GM18519 (cell line): ENCODE results near the gene LY6G6F.

Experiments used
- ATAC-seq: cut with Tn5 transposase; IDR thresholded peaks from one replicate; pipeline ENCODE4 v1.9.1; 2021; ENCODE audit warnings: mild to moderate bottlenecking, moderate library complexity; ENCODE audit not compliant: unreplicated experiment, low FRiP score

LY6G6F gene

DNA sequence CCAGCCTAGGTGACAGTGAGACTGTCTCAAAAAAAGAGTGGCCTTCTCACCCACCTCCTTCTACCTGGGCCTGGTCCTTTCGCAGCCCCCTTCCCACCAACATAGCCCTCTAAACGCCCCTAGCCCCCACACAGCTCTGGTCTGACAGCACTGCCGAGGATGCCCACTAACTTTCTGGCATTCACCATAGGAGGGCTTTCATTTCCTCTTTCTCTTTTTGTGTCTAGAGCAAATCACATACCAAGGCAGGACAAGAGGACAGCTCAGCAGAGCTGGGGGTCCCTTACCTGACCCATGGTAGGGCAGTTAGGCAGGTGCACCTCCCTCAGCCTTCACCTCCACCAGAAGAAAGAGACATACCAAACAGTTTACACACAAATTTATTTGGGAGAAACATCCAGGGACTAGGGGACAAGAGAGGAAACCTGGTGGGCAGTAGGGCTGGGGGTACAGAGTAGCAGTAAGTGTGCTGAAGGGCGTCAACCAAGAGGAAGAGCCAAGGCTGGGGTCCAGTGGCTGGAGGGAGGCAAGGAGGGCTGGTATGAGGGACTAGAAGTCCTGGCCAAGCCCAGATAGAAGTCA is 30.3 kb upstream of the LY6G6F start:
- ATAC-seq, result no peak

DNA sequence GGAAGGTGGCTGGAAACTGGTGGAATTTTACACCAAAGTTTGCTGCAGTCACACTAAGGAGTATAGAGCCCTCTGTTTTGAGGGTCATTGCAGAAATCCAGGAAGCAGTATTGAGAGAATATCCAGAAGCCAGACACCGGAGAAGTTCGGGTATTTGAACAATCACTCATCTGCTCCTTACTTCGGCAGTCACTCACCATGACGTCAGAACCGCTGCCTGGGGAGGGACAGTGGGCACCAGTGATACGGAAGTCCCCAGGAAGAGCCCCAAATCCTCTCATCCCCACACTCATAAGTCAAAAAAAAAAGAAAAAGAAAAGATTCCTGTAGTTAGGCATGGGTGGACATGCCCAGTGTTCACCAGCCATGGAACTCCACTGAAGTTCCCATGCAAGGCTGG is 29.8 kb upstream of the LY6G6F start:
- no peak for ATAC-seq

DNA sequence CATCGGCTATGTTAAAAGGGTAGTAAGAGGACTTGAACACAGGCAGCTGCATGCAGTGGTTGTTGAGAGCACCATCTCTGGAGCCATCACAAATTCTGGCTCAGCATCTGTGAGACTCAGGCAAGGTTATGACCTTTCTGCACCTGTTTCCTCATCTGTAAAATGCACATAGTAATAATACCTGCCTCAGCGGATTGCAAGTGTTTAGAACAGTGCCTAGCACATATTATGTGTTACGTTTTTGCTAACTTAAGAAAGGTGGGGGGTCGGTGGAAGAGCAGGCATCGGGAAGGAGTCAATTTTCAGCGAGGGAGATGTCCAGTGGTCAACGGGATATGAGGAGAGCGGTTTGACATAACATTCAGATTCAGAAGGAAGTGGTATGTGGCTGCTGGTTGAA is 28.7 kb upstream of the LY6G6F start:
- no peak for ATAC-seq

DNA sequence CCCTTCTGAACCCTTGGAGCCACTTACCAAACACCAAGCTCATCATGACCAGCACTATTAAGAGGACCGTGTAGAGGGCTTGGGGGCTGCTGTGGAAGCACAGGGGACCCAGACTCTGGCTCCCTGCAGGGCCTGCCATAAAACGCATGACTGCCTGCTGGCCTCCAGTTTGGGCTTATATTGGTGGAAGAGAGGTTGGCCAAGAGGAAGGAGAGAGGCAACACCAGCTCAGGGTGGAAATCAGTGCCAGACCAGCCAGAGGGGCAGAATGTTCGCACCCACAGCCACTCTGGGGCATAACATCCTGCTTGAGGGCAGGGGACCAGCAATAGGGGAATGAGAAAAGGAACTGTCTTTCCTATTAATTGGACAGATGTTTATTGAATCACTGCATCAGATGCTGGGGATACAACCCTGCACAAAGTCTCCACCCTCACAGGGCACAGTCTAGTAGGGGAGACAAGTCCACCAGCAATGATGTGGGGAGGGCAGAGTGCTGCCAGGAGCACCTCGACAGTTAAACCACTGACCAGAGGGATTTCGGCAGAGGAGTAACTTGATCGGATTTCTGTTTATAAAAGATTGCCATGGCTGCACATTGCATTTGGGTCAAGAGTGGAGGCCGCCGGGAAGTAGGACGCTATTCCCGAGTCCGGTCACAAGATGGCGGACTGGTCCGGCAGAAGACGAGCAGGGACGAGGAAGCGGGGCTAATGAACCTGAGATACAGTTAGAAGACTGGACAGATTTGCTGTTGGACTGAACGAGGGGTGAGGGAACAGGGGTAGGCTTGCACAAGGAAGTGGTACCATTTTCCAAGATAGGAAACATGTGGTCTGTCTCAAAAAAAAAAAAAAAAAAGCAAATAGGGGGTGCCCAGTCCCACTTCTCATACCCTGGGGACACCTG is 26.2 kb upstream of the LY6G6F start, which contains the start of gene LY6G5C:
LY6G5C (minus strand) TSS at position 842 of the 909 bp plus-strand sequence; CDS start at position 148, 694 bp downstream.
- no peak for ATAC-seq

DNA sequence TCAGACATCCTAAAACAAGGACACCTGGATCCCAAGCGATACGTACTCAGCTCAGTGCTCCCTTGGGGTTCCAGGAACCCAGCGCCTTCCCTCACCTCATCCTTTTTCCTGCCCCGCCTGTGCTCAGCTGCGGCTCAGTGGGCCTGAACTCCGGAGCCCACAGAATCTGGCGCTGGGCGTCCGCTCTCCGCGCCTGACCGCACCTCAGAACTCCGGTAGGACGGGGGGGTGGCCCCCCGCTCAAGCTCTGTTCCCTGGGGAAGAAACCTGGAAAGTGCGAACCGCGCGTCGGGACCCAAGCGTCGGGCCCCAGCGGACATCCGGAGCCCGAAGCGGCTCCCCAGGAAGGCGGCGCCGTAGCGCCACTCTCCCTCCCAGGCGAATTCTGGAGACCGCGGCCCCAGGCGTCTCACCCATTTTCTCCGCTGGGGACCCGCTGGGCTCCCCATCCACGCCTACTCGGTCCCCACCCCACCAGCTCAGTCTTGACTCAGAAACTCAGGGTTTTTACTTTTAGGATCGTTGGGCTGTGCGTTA is 25.5 kb upstream of the LY6G6F start:
- no peak for ATAC-seq

DNA sequence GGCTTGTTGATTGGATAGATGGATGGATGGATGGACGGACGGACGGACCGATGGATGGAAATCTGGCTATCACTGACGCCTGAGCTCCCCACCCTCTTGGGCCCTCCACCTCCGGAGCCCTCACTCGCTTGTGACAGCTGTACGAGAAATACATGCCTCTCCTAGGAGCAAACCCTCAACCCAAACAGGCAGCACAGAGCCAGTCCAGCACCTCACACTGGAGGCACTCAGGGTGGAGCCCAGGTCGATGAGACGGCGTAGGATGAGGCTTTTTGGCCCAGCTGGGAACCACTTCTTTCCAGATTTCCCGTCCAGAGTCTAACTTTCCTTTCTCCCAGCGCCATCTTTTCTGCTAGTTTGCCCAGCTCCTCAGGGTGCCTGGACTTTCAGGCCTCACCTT is 23.1 kb upstream of the LY6G6F start:
- ATAC-seq, result no peak

DNA sequence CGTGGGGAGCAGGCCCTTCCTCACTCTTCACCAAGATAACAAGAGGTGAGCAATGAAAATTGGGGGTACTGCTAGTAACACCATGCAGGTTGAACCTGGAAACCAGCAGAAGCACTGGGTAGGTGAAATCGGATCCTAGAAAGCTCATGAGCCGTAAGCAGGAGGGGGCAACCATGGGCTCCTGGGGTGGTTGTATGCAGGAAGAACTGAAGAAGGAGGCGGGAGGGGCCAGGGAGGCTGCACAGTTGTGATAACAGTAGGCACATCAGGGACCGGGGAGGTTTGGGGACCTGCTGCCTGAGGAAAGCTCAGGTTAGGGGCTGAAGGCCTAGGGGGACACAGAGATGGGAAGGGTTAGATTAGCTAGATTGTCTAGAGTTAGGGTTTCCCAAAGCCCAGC is 20.2 kb upstream of the LY6G6F start:
- no peak for ATAC-seq

DNA sequence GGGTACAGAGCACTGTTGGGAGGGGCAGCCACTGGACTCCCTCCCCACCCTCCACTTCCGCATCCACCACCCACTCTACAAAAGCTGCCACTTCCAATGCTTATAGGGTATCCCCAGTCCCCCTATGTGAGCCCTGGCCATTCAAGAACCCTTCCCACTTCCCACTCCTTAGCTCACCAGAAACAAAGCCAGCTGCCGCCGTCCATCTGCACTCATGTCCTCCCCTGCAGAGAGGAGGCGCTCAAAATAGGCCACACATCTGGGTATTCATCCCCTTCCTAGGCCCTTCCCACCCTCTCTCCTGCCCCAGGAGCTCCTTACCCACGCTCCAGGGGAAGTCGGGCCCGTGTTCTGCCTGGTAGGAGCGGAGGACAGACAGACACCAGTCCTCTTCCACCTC is 19.3 kb upstream of the LY6G6F start:
- ATAC-seq, result no peak

DNA sequence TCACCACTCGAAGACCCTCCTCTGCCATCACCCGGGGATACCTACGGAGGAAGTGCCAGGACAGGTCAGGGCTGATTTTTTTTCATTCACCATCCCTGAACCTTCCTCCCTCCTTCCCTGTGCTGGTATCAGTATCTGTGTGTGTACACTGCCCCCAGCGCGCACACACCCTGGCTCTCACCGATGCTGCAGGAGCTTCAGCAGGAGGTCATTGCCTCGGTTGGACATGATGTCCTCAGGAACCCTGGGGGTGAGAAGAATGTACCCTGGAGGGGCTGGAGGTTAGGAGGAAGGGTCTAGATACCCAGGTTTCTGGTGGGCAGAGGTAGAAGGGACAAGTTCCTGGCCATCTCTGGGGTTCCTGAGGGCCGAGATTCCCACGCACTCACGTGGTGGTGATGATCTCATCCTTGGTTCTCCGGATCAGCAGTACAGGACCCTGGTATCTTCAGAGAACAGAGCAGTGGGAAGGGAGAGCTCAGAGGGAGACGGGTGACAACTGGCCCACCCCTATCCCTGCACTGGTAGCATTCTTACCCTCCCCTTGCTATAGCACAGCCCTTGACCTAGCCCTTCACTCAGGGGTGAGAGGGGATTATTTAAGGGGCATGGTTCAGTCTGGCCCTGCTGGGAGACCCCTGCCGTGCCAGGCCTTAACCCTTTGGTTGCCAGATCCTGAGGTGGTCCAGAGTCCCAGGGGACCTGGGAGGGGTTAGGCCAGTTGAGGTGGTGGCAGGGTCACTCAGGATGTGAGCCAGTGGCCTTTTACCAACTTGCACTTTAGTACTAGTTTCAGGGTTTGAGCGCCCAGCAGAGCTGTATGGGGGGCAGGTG is 18.6 kb upstream of the LY6G6F start:
- ATAC-seq, result no peak

DNA sequence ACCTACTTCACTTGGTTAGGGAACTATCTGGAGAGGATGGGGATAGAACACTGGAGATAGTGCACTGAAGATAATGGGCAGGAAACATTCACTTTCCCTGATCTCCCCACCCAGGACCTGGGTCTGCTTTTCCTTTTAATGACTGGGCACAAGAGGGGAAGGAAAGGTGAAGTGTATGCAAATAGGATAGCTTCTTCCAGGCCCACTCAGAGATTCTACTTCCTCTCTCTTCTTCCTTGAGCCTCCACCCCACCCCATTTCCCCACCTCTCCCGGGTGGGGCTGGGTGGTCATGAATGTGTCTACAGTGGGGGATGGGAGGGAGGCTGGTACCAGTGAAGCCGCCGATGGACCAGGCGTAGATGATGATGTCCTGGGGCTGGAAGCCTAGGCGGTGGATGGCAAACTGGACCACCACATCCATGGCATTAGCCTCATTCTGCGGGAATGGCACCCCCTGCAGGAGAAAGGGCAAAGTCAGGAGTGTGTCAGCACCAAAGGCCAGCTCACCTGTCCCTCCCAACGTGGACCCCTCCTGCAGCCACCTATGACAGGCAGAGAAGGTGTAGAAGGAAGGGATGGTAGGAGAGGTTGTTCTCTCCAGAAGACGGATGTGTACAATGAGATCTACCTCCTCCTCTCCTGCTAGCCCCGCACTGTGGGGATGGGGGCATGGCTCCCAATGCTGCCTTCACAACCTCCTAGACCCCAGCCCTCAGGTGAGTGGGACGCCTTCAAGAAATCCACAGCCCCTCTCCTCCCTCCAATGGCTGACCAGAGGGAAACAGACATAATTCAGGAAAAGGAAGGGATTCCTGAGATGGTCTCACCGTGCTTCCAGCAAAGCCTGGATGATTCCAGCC is 17.2 kb upstream of the LY6G6F start:
- ATAC-seq, result no peak

DNA sequence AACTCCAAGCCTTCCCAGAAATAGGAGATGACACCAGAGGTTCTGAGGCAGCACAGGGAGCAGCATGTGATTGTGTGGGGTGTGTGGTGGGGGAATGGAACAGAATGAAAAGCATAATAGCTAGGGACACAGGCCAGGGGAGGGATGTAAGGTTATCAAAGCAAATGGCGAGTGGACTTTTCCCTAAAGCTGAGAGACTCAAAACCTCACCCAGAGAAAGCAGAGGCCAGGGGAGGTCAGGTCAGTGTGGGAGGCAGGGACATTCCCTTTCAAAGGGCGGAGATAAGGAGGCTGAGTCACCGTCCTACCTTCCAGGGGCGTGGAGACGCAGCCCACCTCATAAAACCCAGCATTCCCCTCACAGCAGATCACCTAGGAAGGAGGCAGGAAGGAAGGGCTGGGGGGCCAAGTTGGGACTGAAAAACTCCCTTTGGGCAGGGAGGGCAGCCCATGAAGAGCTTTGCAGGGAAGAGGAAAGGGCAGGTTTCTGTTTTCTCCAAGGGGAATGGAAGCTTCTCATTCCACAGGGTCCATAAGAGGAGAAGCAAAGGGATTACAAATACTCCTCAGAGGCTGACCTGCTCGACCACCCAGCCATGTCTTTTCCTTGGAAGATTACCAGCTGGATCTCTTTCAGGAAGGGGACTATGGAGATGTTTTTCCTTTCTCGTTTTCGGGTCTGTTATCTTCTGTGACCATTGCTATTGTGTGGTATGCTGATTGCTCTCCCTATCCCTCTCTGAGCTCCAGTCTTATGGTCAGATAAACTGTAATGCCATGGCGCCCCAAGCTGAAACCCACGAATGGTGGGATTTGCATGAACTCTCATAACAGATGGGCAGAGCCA is 16.2 kb upstream of the LY6G6F start:
- ATAC-seq, result no peak

DNA sequence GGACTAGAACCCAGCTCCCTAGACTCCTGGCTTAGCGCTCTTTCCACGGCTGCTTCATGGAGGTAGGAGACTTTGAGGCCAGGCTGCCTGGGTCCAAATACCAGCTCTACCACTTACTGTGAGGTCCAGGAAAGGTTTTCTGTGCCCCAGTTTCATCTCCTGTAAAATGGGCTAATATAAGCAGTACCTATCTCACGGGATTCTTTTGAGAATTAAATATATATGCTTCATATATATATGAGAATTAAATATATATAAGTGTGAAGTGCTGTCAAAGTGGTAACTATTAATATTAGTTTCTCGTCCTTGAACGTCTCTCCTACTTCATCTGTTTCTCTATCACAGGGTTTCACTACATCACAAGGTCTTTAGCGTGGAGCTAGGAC is 15.6 kb upstream of the LY6G6F start:
- no peak for ATAC-seq

DNA sequence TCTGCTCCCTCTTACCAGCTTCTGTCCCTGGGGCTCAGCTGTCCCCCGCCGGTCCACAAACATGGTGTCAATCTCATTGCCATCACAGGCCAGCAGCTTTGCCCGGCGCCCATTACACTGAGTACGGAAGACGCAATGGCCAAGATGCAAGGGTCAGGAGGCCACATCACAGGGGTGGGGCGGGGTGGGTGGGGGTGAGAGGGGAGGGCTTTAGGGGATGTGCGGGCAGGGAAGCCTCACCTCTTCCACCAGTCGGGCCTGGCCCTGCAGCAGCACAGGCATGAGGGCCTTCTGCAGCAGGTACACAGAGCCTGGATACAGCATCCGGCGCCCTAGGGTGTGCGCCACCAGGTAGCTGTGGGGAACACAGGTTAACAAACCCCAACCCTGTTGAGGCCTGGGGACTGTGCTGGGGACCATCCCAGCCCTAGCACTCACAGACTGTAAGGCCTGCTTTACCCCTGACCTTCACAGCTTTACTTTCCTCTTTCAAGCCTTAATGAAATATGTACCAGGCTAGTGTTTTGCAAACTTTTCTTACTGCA is 15.0 kb upstream of the LY6G6F start:
- no peak for ATAC-seq

DNA sequence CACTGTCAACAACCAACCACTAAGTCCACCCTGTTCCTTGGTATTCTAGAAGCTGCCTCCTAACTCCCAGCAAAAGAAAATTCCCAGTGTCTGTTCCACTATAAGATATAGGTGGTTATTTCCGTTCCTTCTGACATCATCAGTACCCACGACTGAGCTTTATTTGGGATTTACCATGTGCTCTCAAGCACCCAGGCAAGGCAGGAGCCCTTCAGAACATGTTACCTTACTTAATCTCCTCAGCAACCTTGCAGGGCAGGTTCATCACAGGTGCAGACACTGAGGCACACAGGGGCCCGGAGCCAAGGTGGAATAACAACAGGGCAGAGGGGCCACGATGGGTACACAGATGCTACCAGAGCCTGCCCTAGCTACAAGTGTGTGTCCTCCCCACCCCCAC is 14.3 kb upstream of the LY6G6F start:
- ATAC-seq, result no peak

DNA sequence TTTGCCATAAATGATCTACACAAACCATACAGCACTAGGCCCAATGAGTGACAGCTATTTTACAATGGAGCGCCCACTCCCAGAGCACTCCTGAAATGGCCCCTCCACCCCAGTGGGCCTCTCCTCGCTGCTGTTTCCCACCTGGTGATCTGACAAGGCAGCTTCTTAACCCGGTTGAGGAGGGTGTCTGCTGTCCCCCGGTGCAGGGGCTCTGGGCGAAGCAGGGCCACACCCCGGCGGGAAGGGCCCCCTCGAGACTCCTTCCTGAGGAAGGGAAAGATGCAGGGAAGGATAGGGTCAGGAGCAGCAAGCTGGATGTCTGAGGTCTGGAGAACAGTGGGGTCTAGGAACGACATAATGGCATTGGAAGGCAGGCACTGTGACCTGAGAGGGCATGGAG is 13.8 kb upstream of the LY6G6F start:
- ATAC-seq, result no peak

DNA sequence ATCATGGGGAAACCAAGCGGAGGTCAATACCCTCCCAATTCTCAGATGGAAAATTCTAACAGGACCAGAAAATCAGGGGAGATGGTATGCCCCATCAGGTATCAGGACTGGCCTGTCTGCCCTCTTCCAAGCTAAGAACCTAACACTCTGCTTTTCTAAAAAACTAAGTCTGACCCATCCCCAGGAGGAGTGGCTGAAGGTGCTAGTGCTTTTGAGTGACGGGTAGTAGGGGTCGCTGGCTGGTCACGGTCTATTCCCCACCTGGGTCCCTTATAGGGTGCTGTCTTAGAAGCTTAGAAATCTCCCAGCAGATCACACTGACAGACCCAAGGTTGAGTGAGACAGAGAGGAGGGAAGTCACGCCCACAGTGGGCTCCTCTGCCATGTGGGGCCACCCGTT is 13.1 kb upstream of the LY6G6F start:
- no peak for ATAC-seq

DNA sequence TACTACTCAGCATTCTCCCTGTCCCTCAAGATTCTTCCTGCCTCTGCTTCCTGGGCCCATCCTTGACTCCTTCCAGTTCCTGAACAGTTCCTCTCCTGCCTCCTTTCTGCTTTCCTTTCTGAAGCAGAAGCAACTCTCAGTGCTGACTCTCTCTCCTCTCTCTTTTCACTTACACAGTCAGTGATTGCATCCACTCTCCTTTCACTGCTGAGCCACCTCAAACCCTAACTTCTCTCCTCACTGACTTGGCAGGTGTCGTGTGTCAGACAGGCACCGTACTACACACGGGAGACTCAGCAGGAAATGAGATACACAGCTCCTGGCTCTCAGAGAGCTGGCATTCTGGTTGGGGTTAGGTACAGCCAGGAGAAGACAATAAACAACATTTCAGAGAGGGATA is 9.1 kb upstream of the LY6G6F start:
- ATAC-seq, result no peak

DNA sequence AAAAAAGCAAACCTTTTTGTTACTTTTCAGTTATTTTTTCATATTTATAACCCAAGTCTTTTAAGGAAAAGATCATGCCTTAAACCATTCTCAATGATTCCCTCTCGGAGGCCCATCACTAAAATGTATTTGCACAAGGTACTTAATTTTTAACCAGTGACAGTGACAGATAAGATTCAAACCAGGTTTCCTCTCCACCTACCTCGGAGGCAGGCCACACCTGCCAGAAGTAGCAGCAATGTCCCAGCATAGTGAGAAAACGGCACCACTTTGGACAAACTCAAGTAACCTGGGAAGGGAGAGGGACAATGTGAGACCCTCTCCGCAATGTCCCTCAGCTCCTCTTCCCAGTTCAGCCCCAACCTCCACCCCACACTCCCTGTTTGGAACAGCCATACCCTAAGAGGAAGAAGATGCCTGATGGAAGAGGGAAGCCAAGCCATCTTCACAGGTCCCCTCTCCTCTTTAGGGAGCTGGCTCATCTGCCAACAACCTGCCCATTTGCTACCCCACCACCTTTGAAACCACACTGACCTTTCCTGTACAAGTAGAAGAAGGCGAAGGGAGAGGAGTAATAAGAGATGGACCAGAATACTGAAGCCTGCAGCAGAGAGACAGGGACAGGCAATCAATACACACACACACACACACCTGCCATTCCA is 5.8 kb upstream of the LY6G6F start:
- ATAC-seq, result no peak
